HEK293 (cell line): ENCODE data around the gene VPS54.

Experiments used
- ATF2 ChIP-seq: fragments of 450-650 bp; formaldehyde crosslinking; IDR thresholded peaks from 2 replicates; pipeline ENCODE4 v1.5.1; 2016; ENCODE audit warnings: missing biosample characterization, missing genetic modification characterization, low read depth
- CTCF ChIP-seq: fragments of 450-650 bp; formaldehyde crosslinking; IDR thresholded peaks from 2 replicates; pipeline ENCODE4 v1.5.1; 2016; ENCODE audit warnings: missing biosample characterization, missing genetic modification characterization
- REST ChIP-seq: fragments of 450-650 bp; formaldehyde crosslinking; IDR thresholded peaks from 2 replicates; pipeline ENCODE4 v1.5.1; 2016; ENCODE audit warnings: missing biosample characterization, missing genetic modification characterization
- ZNF121 ChIP-seq: fragments of 450-650 bp; formaldehyde crosslinking; IDR thresholded peaks from 2 replicates; pipeline ENCODE4 v1.5.1; 2016; ENCODE audit warnings: missing biosample characterization, missing genetic modification characterization
- ZNF174 ChIP-seq: fragments of 450-650 bp; formaldehyde crosslinking; IDR thresholded peaks from 2 replicates; pipeline ENCODE4 v1.5.0; 2017; ENCODE audit warnings: missing biosample characterization, mild to moderate bottlenecking, missing genetic modification characterization
- ZNF311 ChIP-seq: fragments of 450-650 bp; formaldehyde crosslinking; IDR thresholded peaks from 2 replicates; pipeline ENCODE4 v1.5.1; 2017; ENCODE audit warnings: missing biosample characterization, missing genetic modification characterization, borderline replicate concordance
- ZNF335 ChIP-seq: fragments of 450-650 bp; formaldehyde crosslinking; conservative IDR thresholded peaks from 2 replicates; pipeline ENCODE4 v1.5.1; 2016; ENCODE audit warnings: missing biosample characterization, missing genetic modification characterization
- ZNF561 ChIP-seq: fragments of 450-650 bp; IDR thresholded peaks from 2 replicates; pipeline ENCODE4 v1.5.1; 2018; ENCODE audit warnings: missing biosample characterization, missing genetic modification characterization, borderline replicate concordance
- ZNF585B ChIP-seq: fragments of 450-650 bp; formaldehyde crosslinking; IDR thresholded peaks from 2 replicates; pipeline ENCODE4 v1.5.1; 2016; ENCODE audit warnings: missing biosample characterization, missing genetic modification characterization
- ZNF654 ChIP-seq: fragments of 450-650 bp; formaldehyde crosslinking; IDR thresholded peaks from 2 replicates; pipeline ENCODE4 v1.5.1; 2016; ENCODE audit warnings: low read depth, missing biosample characterization, missing genetic modification characterization

GRCh38 chr2:63903003-63903402 lies 116.2 kb downstream of the VPS54 start:
- TF ChIP-seq ZNF121: no peak
- TF ChIP-seq CTCF (tag by site-specific recombination): no peak
- no peak for TF ChIP-seq ZNF335 (tag by site-specific recombination)
- TF ChIP-seq ZNF174 (tag by site-specific recombination): no peak
- TF ChIP-seq ZNF311 (tag by site-specific recombination): no peak
- TF ChIP-seq ZNF561 (tag by site-specific recombination): no peak
- TF ChIP-seq ZNF585B (tag by site-specific recombination): no peak
- TF ChIP-seq ZNF654 (tag by site-specific recombination): no peak
- no peak for TF ChIP-seq ATF2 (tag by site-specific recombination)
- no peak for TF ChIP-seq REST (tag by site-specific recombination)
